GM13976 (cell line): Measurements from ENCODE around the gene CSRNP2.

ENCODE experiments used
- DNase-seq: peaks from one replicate; pipeline ENCODE4 v3.0.0; 2012; ENCODE audit warnings: low spot score
- CTCF ChIP-seq: IDR thresholded peaks from 2 replicates; pipeline ENCODE4 v1.5.1; 2012; ENCODE audit warnings: borderline replicate concordance, mild to moderate bottlenecking; ENCODE audit not compliant: insufficient read depth; ENCODE audit errors: extremely low read depth, missing control alignments, control extremely low read depth
- in situ Hi-C: fragments of 300-500 bp; cut with MboI; formaldehyde crosslinking; loops from one replicate; pipeline ENCODE4 v1.12.0; 2022; ENCODE audit warnings: low sequenced_read_pairs, mixed read lengths, inconsistent platforms; ENCODE audit not compliant: unreplicated experiment

The CSRNP2 gene

DNA sequence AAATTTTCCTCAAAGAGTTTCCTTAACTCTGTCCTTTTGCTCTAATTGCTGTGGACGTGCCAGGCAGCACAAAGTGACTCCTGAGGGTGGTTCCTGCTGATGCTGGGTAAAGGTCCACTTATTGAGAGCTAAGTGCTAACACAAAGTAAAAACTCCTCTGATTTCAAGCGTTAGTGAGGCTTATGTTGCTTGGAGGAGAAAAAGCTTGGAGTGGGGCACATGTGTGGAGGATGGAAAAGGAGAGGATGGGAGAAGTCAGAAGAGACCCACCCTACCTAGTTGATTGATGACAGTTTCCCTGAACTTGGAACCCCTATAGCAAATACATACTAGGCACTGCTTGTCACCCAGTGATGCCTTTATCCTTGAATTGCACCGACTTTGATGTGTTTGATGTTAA lies 47.1 kb downstream of the CSRNP2 start:
- no peak for TF ChIP-seq CTCF
- in situ Hi-C loops = no loop called here
- no peak for DNase-seq

DNA sequence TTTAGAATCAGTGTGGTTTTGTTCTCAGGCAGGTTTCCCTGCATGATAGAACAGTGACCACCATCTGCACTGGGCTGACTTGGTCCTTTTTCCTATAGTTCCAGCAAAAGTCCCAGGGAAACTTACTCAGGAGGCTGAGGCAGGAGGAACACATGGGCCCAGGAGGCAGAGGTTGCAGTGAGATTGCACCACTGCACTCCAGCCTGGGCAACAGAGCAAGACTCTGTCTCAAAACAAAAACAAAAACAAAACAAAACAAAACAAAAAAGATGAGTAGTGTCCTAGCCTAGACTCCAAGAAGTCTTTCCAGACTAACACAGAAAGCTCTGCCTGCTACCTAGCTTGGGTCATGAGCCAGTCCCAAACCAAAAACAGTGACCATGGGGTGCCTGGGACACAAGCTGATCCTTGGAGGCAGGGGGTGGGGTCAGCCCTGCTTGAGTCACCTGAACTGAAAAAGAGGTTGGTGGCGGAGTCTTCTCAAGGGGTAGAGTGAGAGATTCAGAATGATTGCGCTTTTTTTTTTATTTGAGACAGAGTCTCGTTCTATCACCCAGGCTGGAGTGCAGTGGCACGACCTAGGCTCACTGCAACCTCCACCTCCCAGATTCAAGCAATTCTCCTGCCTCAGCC lies 49.8 kb downstream of the CSRNP2 start:
- TF ChIP-seq CTCF = no peak
- in situ Hi-C loops = no loop called here
- DNase-seq = no peak

DNA sequence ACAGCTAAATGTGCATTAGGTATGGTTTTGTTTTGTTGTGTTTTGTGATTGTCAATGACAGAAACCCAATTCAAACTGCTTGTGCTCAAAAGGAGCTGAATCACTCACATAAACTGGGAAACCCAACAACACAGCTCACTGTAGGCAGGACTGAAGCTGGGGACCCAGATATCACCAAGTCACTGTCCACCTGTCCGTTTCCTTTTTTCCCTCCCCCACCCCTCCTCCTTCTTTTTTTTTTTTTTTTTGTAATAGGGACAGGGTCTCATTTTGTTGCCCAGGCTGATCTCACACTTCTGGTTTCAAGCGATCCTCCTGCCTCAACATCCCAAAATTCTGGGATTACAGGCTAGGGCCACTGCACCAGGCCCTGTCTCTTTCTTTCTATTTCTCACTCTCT lies 50.3 kb downstream of the CSRNP2 start:
- in situ Hi-C loops = no loop called here
- no peak for TF ChIP-seq CTCF
- DNase-seq = no peak

GRCh38 chr12:51028813-51029150 lies 54.6 kb downstream of the CSRNP2 start:
- no peak for DNase-seq
- in situ Hi-C loops = no loop called here
- TF ChIP-seq CTCF = no peak

DNA sequence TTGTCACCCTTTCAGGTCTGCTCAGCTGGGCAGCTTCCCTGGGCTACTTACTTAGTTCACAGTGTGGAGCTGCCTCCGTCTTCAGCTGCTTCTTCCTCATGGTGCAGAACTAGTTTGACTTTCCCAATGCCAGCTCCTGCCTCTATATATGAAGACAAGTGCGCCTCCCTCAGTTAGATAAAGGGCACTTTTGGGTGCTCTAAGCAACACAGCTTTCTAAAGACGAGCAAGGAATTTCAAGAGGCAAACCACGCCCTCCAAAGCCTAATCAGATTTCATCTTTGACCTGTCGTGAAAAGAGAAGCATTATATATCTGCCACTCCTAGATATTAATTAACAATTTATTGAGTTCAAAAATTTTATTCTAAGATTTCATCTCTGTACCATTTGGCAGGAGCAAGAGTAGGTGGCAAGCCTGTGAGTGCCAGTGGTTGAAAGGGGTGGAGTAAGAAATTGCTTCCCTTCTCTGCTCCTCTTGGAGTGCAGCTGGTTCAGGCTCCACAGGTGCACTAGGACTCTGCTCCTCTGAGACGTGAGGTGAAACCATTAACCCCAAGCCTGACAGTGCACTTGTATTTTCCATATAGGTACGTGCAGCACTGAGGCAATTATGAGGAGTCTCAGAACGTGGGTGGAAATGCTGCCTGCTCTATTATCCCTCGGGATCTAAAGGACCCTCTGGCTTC lies 55.1 kb downstream of the CSRNP2 start:
- in situ Hi-C loops = no loop called here
- TF ChIP-seq CTCF = peak; percentile 49

GRCh38 chr12:51027342-51027835 lies 56.0 kb downstream of the CSRNP2 start:
- in situ Hi-C loops = no loop called here
- no peak for TF ChIP-seq CTCF
- DNase-seq = no peak

More for the DNA sequence above, 55.1 kb downstream of the CSRNP2 start:
- DNase-seq = no peak
